Measurements from ENCODE around the gene PITX1. TPM values are rescaled to one million over a fixed set of nuclear protein-coding genes. Genes with fewer than 3 reads are reported as not detected.

PITX1 gene
- total and polyA plus RNA-seq, 4 donors: 0.43 to 1.3 (median 0.72) TPM

- peaks cover 13 to 79% (median 76%) of the 10 kb centered on the region in 3 donors for H3K27me3 ChIP-seq (ENCODE audit: control insufficient read depth in 3 of 3, insufficient read depth in 3 of 3, low read length in 2 of 3)
- DNase-seq: peak in 2 of 3 donors; percentile 19 to 49
- no peak overlapping the region for H3K27ac ChIP-seq (ENCODE audit: low read depth in 1 of 2, low read length in 1 of 2)
- no peak for ATAC-seq (ENCODE audit: insufficient read depth, low FRiP score)
- H3K4me3 ChIP-seq: no peak overlapping the region
- H3K36me3 ChIP-seq (ENCODE audit: control insufficient read depth in 4 of 4, insufficient read depth in 4 of 4, low read length in 4 of 4): no peaks in the 10 kb centered on the region
- peaks cover 0 to 9% (median 0%) of the 10 kb centered on the region in 4 donors for H3K9me3 ChIP-seq (ENCODE audit: control insufficient read depth in 4 of 4, insufficient read depth in 3 of 4, low read length in 3 of 4)
- H3K4me1 ChIP-seq (ENCODE audit: control insufficient read depth in 5 of 5, insufficient read depth in 5 of 5, low read length in 5 of 5): peaks cover 0 to 23% (median 11%) of the 10 kb centered on the region in 5 donors
- WGBS, 2 donors: 12 to 15% methylated on average over 15 of the region's 15 CpGs
- no peak for TF ChIP-seq CTCF (IDR thresholded peaks at IDR 0.05; ENCODE audit: control extremely low read depth, extremely low read depth)
- no peak overlapping the region for H3K9ac ChIP-seq (ENCODE audit: insufficient read depth in 1 of 2, low read length in 2 of 2)
These were observed 4.4 kb downstream of the PITX1 start for GRCh38 chr5:135029477-135030122.

DNA sequence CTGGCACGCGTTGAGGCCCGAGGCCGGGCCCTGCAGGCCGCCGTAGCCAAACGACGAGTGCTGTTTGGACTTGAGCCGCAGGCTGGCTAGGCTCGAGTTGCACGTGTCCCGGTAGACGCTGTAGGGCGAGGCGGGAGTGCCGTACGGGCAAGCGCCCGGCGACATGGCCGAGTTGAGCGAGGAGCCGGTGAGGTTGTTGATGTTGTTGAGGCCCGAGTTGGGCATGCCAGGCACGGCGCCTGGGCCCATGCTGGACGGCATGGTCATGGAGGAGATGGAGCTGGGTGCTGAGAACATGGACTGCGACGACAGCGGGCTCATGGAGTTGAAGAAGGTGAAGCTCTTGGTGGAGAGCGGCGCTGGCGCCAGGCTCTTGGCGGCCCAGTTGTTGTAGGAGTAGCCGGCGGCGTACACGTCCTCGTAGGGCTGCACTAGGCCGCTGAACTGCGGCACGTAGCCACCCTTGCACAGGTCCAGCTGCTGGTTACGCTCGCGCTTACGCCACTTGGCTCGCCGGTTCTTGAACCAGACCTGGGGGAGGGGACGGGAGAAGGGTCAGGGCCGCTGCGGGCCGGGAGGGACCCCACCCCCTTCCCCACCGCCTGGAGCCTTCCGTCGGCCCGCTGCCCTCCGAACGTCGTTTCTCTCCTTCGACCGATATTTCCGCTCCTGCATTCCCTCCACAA lies 5.1 kb downstream of the PITX1 start:
- H3K9ac ChIP-seq (ENCODE audit: insufficient read depth in 1 of 2, low read length in 2 of 2): no peak overlapping the region

GRCh38 chr5:135027697-135028615 lies 6.1 kb downstream of the PITX1 start:
- no peak overlapping the region for H3K4me3 ChIP-seq
- ATAC-seq (ENCODE audit: insufficient read depth, low FRiP score) (no peak), DNase-seq (no peak)
- no peaks in the 10 kb centered on the region for H3K36me3 ChIP-seq (ENCODE audit: control insufficient read depth in 4 of 4, insufficient read depth in 4 of 4, low read length in 4 of 4)
- peaks cover 6 to 74% (median 73%) of the 10 kb centered on the region in 3 donors for H3K27me3 ChIP-seq (ENCODE audit: control insufficient read depth in 3 of 3, insufficient read depth in 3 of 3, low read length in 2 of 3)
- H3K9me3 ChIP-seq (ENCODE audit: control insufficient read depth in 4 of 4, insufficient read depth in 3 of 4, low read length in 3 of 4): peaks cover 0 to 8% (median 0%) of the 10 kb centered on the region in 4 donors
- no peak for TF ChIP-seq CTCF (IDR thresholded peaks at IDR 0.05; ENCODE audit: control extremely low read depth, extremely low read depth)
- WGBS, 2 donors: 8 to 19% methylated on average over 77 to 79 of the region's 79 CpGs
- no peak overlapping the region for H3K27ac ChIP-seq (ENCODE audit: low read depth in 1 of 2, low read length in 1 of 2)
- H3K4me1 ChIP-seq (ENCODE audit: control insufficient read depth in 5 of 5, insufficient read depth in 5 of 5, low read length in 5 of 5): peaks cover 0 to 15% (median 6%) of the 10 kb centered on the region in 5 donors
- H3K9ac ChIP-seq (ENCODE audit: insufficient read depth in 1 of 2, low read length in 2 of 2): no peak overlapping the region

More for the DNA sequence above, 5.1 kb downstream of the PITX1 start:
- Histone ChIP-seq H3K4me3 (no peak overlapping the region), H3K36me3 (ENCODE audit: control insufficient read depth in 4 of 4, insufficient read depth in 4 of 4, low read length in 4 of 4) (no peaks in the 10 kb centered on the region), H3K27me3 (ENCODE audit: control insufficient read depth in 3 of 3, insufficient read depth in 3 of 3, low read length in 2 of 3) (peaks cover 13 to 77% (median 75%) of the 10 kb centered on the region in 3 donors), H3K4me1 (ENCODE audit: control insufficient read depth in 5 of 5, insufficient read depth in 5 of 5, low read length in 5 of 5) (peaks cover 0 to 23% (median 11%) of the 10 kb centered on the region in 5 donors), H3K9me3 (ENCODE audit: control insufficient read depth in 4 of 4, insufficient read depth in 3 of 4, low read length in 3 of 4) (peaks cover 0 to 9% (median 0%) of the 10 kb centered on the region in 4 donors), H3K27ac (ENCODE audit: low read depth in 1 of 2, low read length in 1 of 2) (no peak overlapping the region)
- WGBS, 2 donors: 12 to 18% methylated on average over 58 to 62 of the region's 62 CpGs
- TF ChIP-seq CTCF (IDR thresholded peaks at IDR 0.05; ENCODE audit: control extremely low read depth, extremely low read depth): no peak
- DNase-seq: peak; percentile 26 to 51 (median 28)
- no peak for ATAC-seq (ENCODE audit: insufficient read depth, low FRiP score)
